ENCODE results near the gene MIF4GD. TPM values are rescaled to one million over a fixed set of nuclear protein-coding genes. Genes with fewer than 3 reads are reported as not detected.

Gene MIF4GD
- total and polyA plus RNA-seq, 2 experiments from 2014 or later, result 12.4 to 23.6 TPM

DNA sequence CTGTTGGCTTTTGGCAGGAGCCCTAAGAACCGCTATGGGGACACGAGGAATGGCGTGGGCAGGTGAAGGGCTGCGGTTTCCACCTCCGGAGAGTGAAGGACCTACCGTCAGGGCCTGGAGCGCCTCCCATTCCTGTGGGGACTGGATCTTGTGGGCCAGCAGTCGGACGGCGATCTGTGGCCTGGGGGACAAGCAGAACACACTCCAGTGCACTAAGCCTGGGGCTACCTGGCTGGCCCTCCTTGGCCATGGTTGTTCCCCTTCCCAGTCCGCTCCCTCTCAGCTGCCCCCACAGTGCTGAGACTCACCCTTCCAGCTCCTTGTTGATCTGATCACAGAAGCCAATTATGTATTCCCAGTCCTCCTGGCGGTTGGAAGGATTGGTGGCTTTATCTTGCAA, 24.6 kb downstream of the MIF4GD start:
- Histone ChIP-seq H2AFZ (no peak overlapping the region), H3K9me2 (replicated peaks; ENCODE audit: insufficient read depth) (no peaks in the 10 kb centered on the region), H3K4me2 (no peak overlapping the region), H3K27ac (no peak overlapping the region), H3K79me2 (peaks cover 35% of the 10 kb centered on the region), H3K4me1 (ENCODE audit: insufficient read depth) (no peaks in the 10 kb centered on the region), H3K9me3 (ENCODE audit: low read depth) (no peaks in the 10 kb centered on the region), H3K36me3 (replicated peaks; ENCODE audit: insufficient read depth, low read depth) (no peaks in the 10 kb centered on the region), H3K27me3 (no peaks in the 10 kb centered on the region), H3K4me3 (no peak overlapping the region), H4K20me1 (ENCODE audit: insufficient read depth, poor library complexity, severe bottlenecking) (peaks cover 15% of the 10 kb centered on the region)
- DNase-seq (ENCODE audit: low spot score), result no peak
- TF ChIP-seq EZH2 (IDR thresholded peaks at IDR 0.05; ENCODE audit: borderline replicate concordance) (no peak), EZH2phosphoT487 (IDR thresholded peaks at IDR 0.05; ENCODE audit: low read depth, severe bottlenecking, unreplicated experiment) (no peak)
- TF ChIP-seq, protein P1, sequence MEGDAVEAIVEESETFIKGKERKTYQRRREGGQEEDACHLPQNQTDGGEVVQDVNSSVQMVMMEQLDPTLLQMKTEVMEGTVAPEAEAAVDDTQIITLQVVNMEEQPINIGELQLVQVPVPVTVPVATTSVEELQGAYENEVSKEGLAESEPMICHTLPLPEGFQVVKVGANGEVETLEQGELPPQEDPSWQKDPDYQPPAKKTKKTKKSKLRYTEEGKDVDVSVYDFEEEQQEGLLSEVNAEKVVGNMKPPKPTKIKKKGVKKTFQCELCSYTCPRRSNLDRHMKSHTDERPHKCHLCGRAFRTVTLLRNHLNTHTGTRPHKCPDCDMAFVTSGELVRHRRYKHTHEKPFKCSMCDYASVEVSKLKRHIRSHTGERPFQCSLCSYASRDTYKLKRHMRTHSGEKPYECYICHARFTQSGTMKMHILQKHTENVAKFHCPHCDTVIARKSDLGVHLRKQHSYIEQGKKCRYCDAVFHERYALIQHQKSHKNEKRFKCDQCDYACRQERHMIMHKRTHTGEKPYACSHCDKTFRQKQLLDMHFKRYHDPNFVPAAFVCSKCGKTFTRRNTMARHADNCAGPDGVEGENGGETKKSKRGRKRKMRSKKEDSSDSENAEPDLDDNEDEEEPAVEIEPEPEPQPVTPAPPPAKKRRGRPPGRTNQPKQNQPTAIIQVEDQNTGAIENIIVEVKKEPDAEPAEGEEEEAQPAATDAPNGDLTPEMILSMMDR (IDR thresholded peaks at IDR 0.05; ENCODE audit: poor library complexity), result no peak
- 91% methylated on average over 12 of the region's 12 CpGs for WGBS (ENCODE audit: low lambda C conversion rate, missing lambda C conversion rate)

DNA sequence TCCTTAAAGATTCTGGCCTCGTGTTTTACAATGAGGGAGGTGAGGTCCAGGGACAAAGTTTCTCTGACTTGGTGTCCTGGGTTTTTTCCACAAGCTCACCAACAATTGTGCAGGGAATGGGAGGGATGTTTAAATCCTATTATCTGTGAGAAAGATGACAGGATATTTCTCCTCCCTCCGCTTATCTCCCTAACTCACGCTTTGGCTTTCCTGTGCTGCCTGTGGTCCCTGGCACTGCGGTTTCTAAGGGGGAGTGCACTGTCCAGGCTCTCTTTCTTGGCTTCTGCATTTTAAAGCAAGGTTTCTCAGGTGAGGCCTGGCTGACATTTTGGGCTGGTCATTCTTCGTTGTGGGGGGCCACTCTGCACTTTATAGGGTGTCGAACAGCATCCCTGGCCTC, 26.0 kb downstream of the MIF4GD start:
- no peak overlapping the region for H3K4me3 ChIP-seq
- no peak for DNase-seq (ENCODE audit: low spot score)
- no peaks in the 10 kb centered on the region for H3K27me3 ChIP-seq
- peaks cover 5% of the 10 kb centered on the region for H4K20me1 ChIP-seq (ENCODE audit: insufficient read depth, poor library complexity, severe bottlenecking)
- no peaks in the 10 kb centered on the region for H3K9me2 ChIP-seq (replicated peaks; ENCODE audit: insufficient read depth)
- H3K36me3 ChIP-seq (replicated peaks; ENCODE audit: insufficient read depth, low read depth), result no peaks in the 10 kb centered on the region
- no peaks in the 10 kb centered on the region for H3K9me3 ChIP-seq (ENCODE audit: low read depth)
- TF ChIP-seq, protein P1 (IDR thresholded peaks at IDR 0.05; ENCODE audit: poor library complexity), result no peak
- TF ChIP-seq EZH2 (IDR thresholded peaks at IDR 0.05; ENCODE audit: borderline replicate concordance) (no peak), EZH2phosphoT487 (IDR thresholded peaks at IDR 0.05; ENCODE audit: low read depth, severe bottlenecking, unreplicated experiment) (no peak)
- WGBS (ENCODE audit: low lambda C conversion rate, missing lambda C conversion rate), result 96% methylated on average over 6 of the region's 6 CpGs
- H3K79me2 ChIP-seq, result peaks cover 23% of the 10 kb centered on the region
- H3K4me1 ChIP-seq (ENCODE audit: insufficient read depth), result no peaks in the 10 kb centered on the region
- no peak overlapping the region for H2AFZ ChIP-seq
- no peak overlapping the region for H3K4me2 ChIP-seq
- H3K27ac ChIP-seq, result no peak overlapping the region

DNA sequence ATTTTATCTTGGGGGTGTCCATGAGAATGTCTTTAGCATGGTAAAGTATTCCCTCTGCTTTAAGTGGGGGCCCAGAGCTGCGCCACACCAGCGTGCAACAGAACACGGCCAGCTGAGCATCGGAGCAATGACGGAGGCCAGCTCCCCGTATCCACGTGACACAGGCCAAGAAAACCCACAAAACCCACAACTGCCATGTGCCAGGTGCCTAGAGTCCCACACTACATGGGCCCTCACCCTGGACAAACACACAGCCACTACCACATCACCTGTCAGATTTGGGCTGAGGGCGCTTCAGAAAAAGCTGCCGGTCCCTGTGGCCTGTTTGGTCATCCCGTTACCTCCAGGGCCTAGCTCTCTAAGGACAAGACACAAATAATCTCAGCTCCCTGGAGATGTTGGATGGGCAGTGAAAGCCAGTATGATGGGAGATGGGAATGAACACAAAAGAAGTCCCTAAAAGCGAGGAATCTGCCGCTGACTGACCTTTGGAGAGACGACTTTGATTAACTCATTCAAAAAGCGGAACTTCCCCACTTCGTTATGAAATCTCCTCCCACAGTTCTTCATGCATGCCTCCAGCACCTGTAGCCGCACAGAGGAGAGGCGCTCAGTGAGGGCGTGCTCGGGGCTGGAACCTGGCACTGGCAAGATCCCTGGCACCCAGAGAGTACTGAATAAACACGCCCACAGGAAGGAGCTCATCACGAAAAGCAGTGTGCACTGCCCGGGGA, 26.7 kb downstream of the MIF4GD start:
- Histone ChIP-seq H3K36me3 (replicated peaks; ENCODE audit: insufficient read depth, low read depth) (no peaks in the 10 kb centered on the region), H3K4me1 (ENCODE audit: insufficient read depth) (no peaks in the 10 kb centered on the region), H3K9me3 (ENCODE audit: low read depth) (no peaks in the 10 kb centered on the region), H3K4me2 (no peak overlapping the region), H3K27ac (no peak overlapping the region), H4K20me1 (ENCODE audit: insufficient read depth, poor library complexity, severe bottlenecking) (no peaks in the 10 kb centered on the region), H3K9me2 (replicated peaks; ENCODE audit: insufficient read depth) (no peaks in the 10 kb centered on the region), H3K79me2 (peaks cover 16% of the 10 kb centered on the region), H3K27me3 (no peaks in the 10 kb centered on the region), H3K4me3 (no peak overlapping the region), H2AFZ (no peak overlapping the region)
- no peak for DNase-seq (ENCODE audit: low spot score)
- TF ChIP-seq EZH2 (IDR thresholded peaks at IDR 0.05; ENCODE audit: borderline replicate concordance) (no peak), EZH2phosphoT487 (IDR thresholded peaks at IDR 0.05; ENCODE audit: low read depth, severe bottlenecking, unreplicated experiment) (no peak)
- TF ChIP-seq, protein P1 (IDR thresholded peaks at IDR 0.05; ENCODE audit: poor library complexity), result no peak
- 97% methylated on average over 22 of the region's 22 CpGs for WGBS (ENCODE audit: low lambda C conversion rate, missing lambda C conversion rate)
